ENCODE data around the gene ARID5B.
"Not testable (repeated sequence)": the region's sequence is repeated elsewhere in the genome, so short reads cannot be mapped to it uniquely, and the experiment has no call there.

ARID5B gene

DNA sequence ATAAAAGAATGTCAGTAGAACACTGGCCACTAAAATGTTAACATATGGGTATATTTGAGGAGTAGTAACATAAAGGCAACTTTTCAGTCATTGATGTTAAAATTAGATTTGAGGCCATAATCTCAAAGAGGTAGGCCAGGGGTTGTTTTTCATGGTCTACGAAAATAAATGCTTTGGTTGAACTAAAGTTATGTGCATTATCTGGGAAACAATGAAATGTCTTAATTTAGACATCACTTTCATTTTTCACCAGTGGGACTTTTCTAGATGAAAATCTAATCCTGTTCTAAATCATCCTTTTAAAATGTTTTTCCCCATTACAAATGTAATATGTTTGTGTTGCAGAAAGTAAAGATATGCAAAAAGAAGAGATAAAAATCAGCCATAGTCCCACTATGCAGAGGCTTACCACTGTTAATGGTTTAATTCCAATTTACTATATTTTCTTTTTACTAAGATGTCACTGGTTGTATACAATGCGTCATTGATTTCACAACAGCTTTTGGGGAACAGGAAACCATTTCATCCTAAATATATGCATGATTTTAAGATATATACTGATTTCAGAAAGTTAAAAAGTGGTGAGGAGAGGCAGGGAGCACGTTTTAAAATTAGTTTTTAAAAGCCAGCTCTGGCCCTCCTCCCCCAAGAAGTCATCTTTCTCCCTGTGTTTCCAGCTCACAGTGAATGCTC is 64.3 kb downstream of the ARID5B start:
- DNase-seq = no peak

GRCh38 chr10:61967298-61967697 is 65.8 kb downstream of the ARID5B start:
- no peak for DNase-seq

GRCh38 chr10:61970182-61971002 is 68.9 kb downstream of the ARID5B start:
- DNase-seq = peak; percentile 16

DNA sequence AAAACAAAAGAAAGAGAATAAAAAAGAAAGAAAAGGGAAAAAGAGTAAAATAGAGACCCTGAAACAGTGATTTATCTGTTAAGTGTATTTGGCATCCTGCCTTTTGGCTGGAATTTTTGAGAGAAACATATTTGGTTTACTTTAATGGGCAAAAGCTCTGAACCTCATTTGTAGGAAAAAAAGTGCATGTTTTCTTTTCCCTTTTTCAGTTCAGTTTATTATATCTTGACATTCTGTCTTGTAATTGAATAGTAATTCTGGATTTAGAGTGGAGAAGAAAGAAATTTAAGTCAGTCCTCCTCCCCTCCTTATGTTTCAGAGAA is 69.5 kb downstream of the ARID5B start:
- no peak for DNase-seq

GRCh38 chr10:61973169-61973568 is 71.7 kb downstream of the ARID5B start:
- no peak for DNase-seq

- no peak for DNase-seq
Observed at GRCh38 chr10:61973906-61974305, 72.4 kb downstream of the ARID5B start.

DNA sequence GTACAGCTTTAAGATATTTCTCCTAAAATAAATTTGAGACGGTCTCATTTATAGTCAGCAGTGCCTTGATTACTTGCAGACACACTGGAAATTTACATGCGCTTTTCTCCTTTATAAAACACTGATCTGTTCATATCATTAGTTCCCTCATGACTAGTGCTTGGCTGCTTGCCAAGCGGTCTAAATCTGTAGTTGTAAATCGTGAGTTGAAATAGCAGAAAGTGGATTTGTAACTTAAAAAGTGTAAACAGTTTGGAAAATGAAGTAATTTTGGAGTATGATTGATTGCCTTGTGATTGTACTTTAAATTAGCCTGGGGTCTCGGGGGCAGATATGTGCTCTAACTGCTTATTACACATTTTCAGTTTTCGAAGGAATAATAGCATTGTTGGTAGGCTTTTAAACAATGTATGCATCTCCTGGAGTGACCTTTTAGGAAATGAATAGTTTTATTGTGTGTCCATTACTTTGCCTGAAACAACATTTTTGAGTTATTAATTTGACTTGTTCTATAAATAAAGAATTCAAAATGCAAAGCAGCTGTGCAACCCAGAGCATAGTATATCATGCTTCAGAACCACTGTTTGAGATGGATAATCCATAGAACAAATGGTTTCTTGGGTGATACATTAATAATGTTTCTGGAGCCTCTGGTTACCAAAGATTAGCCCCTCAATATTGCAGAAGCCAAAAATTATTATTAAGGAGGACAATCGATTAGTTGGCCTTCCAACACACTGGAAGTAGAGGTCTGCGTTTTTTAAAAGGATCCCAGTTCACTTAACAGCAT is 73.3 kb downstream of the ARID5B start:
- peak; percentile 67 for DNase-seq

GRCh38 chr10:61975391-61975932 is 74.0 kb downstream of the ARID5B start:
- DNase-seq = peak; percentile 90

DNA sequence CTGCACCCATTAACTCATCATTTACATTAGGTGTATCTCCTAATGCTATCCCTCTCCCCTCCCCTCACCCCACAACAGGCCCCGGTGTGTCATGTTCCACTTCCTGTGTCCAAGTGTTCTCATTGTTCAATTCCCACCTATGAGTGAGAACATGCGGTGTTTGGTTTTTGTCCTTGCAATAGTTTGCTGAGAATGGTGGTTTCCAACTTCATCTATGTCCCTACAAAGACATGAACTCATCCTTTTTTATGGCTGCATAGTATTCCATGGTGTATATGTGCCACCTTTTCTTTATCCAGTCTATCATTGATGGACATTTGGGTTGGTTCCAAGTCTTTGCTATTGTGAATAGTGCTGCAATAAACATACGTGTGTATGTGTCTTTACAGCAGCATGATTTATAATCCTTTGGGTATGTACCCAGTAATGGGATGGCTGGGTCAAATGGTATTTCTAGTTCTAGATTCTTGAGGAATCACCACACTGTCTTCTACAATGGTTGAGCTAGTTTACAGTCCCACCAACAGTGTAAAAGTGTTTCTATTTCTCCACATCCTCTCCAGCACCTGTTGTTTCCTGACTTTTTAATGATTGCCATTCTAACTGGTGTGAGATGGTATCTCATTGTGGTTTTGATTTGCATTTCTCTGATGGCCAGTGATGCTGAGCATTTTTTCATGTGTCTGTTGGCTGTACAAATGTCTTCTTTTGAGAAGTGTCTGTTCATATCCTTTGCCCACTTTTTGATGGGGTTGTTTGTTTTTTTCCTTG is 75.6 kb downstream of the ARID5B start:
- not testable (repeated sequence) for DNase-seq

- DNase-seq = no peak
Observed at GRCh38 chr10:61978965-61979364, 77.5 kb downstream of the ARID5B start.

DNA sequence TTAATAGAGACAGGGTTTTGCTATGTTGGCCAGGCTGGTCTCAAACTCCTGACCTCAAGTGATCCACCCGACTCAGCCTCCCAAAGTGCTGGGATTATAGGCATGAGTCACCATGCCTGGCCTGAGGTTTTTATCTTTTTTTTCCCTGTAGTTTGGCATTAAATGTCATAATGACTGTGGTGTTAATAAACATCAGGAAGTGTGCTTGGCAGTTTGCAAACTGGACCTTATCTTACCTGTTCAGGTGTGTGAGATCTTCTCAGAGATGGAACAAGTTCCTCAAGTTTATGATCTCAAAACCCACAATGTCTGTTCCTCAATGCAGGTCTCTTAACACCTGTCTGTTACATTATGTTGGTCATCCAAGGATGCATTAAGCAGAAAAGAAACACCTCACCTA is 80.0 kb downstream of the ARID5B start:
- peak; percentile 24 for DNase-seq

GRCh38 chr10:61983255-61983654 is 81.8 kb downstream of the ARID5B start:
- no peak for DNase-seq

GRCh38 chr10:61984803-61985418 is 83.4 kb downstream of the ARID5B start:
- no peak for DNase-seq

GRCh38 chr10:61985715-61986114 is 84.2 kb downstream of the ARID5B start:
- no peak for DNase-seq

DNA sequence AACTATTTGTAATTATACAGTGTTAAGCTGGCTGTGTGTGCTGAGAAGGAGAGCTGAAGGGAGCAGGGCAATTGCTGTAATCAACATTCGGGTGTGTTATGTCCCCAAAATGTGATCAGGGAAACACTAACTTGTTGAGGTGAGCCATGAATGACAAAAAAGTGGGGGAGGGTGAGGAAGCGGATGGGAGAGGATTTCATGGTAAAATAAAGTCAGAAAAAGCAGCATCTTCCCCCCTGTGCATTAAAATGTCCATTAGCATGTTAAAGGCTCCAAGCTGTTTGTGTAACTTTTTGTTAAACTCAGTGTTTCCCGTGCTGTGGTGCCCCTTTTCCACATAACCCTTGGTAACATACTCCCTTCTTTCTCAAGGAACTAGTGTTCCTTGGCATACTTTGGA is 84.9 kb downstream of the ARID5B start:
- DNase-seq = no peak

GRCh38 chr10:61986788-61987492 is 85.4 kb downstream of the ARID5B start:
- no peak for DNase-seq

DNA sequence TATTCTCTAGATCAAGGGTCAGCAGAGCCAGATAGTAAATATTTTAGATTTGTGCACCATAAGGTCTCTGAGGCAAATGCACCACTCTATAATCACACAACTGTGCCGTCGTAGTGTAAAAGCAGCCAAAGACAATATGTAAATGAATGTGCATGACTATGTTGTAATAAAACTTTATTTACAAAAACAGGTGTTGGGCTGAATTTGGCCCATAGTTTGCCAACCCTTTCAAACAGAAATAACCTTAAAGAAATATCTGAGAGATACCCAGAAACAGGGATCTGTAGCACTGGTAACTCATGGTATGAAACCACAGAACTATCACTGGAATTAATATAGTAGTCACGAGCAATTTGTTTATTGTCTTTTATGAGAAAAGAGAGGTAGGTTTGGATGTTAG is 86.0 kb downstream of the ARID5B start:
- no peak for DNase-seq

DNA sequence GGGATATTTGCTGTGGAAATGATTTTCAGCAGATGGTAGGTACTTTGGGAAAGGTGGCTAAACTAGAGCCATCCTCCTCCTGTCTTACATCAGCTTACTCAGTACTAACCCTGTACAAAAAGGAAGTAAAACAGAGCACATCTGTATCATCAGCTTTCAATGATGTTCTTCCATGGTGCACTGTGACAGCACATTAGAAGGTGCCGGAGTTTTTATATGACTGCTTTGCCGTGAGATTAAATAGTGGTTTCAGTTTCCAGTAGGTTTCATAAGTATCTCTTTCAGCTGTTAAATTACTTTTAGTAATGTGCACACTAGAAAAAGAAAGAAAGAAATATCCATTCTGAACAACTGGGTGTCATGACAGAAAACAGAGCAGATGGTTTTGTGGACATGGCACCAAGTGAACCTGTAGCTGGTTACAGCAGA is 86.5 kb downstream of the ARID5B start:
- DNase-seq = no peak

- no peak for DNase-seq
Observed at GRCh38 chr10:61989995-61990760, 88.7 kb downstream of the ARID5B start.

GRCh38 chr10:61990761-61991135 is 89.2 kb downstream of the ARID5B start:
- DNase-seq = no peak

GRCh38 chr10:61991166-61991565 is 89.7 kb downstream of the ARID5B start:
- DNase-seq = no peak

All from HCEC 1CT (cell line).